AG08395 (cell line): ENCODE results near the gene HPSE2.
"Not testable (repeated sequence)": the region's sequence is repeated elsewhere in the genome, so short reads cannot be mapped to it uniquely, and the experiment has no call there.

Experiments
- DNase-seq: peaks from one replicate; pipeline ENCODE4 v3.0.0; 2012; ENCODE audit warnings: mixed read lengths, low spot score

HPSE2 gene

GRCh38 chr10:98919899-98920298 is 315.8 kb downstream of the HPSE2 start:
- DNase-seq, result no peak

DNA sequence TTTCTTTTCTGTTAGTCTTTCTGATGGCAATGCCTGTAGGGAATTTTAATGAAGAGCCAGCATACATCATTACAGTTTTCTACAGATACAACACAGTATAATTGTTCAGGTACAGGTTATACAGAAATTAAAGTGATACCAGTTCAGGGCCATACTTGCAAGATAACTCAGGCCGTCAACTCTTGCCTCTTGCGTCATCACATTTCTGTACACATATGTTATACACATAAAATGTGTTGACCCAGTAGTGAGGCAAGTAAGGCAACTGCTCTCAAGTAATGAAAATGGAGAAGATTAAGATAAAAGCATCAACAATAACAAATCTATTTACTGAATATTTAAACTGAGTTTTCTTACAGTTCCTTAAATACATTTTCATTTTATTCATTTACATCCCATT is 317.8 kb downstream of the HPSE2 start:
- DNase-seq, result no peak

- DNase-seq, result no peak
These were observed 319.0 kb downstream of the HPSE2 start for GRCh38 chr10:98916526-98917125.

DNA sequence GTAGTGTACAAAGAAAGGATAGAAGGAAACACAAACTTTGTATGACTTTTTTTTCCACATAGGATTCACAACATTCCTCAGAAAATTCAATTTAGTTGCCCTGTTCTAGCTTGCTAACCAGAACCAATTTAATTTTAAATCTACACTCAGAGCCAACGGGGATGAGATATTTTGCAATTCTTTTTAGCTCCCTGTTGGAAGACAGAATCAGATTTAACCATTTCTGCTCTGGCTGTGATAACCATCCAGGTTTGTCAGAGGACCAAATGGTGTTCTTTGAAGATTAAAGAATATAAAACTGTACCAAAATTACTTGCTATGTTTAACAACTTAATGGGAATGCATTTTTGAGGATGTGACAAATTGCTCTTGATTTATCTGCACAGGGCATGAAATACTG is 319.7 kb downstream of the HPSE2 start:
- DNase-seq, result no peak

GRCh38 chr10:98910546-98910945 is 325.1 kb downstream of the HPSE2 start:
- DNase-seq, result no peak

GRCh38 chr10:98910048-98910447 is 325.6 kb downstream of the HPSE2 start:
- DNase-seq, result no peak

GRCh38 chr10:98908868-98909267 is 326.8 kb downstream of the HPSE2 start:
- no peak for DNase-seq

DNA sequence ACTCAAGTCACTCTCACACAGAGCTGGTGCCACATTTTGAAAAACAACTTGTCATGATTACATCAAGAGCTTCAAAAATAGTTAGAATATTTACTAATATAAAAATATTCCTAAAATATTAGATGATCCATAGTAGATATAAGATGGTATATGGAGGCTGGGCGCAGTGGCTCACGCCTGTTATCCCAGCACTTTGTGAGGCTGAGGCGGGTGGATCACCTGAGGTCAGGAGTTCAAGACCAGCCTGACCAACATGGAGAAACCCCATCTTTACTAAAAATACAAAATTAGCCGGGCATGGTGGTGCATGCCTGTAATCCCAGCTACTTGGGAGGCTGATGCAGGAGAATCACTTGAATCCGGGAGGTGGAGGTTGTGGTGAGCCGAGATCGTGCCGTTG is 327.4 kb downstream of the HPSE2 start:
- DNase-seq, result not testable (repeated sequence)

DNA sequence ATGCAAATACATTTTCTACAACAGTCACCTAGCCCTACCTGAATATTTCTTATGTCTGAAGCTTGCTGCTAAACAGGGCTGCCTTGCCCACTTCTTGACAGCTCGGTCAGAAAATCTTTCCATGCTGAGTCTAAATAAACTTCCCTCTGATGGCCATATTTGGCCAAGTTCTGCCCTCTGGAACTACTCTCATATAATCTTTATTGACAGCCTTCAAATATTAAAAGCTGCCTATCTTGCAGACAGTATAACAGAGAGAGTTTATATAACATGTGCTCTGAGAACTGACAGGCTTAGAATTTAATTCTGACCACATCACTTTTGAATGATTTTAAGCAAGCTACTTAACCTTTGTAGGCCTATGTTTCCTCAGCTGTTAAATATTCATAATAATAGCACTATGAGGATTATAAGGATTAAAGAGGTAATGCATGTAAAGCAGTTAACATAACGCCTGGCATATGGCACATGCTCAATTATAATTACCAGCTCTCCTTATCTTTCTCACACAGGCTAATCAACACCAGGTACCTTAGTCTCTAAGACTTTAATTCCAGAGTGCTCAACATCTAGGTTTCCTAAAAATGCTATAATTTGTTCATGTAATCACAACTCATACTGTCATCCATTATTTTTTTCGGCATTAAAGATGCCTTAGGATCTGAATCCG is 334.1 kb downstream of the HPSE2 start:
- DNase-seq, result no peak

DNA sequence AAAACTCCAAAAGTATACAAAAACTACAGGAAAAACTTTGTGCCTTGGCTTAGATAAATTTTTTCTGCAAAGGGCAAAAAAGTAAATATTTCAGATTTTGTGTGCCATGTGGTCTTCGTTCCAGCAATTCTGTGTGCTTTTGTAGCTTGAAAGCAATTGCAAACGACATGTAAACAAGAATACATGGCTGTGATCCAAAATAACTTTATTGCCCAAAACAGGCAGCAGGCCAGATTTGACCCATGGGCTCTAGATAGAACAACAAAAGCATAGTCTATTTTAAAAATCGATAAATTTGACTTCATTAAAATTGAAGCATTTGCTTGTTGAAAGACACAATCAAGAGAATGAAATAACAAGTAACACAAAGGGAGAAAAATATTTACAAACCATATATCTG is 336.6 kb downstream of the HPSE2 start:
- DNase-seq, result no peak

DNA sequence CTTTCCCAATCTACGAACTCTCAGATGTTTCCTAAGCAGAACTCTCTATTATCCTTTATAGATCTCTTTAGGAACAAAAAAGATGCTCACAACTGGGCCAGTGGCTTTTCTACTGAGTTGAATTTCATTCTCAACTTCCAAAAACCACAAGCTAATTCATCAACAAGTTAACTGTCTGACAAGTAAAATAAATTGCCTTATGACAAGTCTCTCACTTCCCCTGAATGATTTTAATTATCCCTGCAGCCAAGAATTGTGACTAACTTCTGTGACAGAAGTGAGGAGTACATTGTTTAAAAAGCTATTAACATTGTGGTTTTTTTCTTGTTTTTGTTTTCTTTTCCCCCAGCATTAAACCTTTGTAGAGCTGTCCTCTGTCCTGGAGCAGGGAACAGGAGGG is 343.1 kb downstream of the HPSE2 start:
- DNase-seq, result no peak

GRCh38 chr10:98886686-98887085 is 349.0 kb downstream of the HPSE2 start:
- DNase-seq, result no peak

DNA sequence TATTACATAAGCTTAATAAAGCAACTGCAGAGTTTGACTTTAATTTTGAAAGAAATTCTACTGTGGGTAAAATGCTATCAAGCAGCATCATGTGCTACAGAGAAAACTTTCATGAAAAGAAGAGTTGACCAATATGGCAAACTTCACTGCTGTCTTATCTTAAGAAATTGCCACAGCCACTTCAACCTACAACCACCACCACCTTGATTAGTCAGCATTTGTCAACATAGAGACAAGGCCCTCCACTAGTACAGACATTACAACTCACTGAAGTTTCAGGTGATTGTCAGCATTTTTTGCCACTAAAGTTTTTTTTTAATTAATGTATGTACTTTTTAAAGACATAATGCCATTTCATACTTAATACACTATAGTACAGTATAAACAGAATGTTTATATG is 350.3 kb downstream of the HPSE2 start:
- DNase-seq, result no peak

GRCh38 chr10:98881789-98882188 is 353.9 kb downstream of the HPSE2 start:
- no peak for DNase-seq

GRCh38 chr10:98880971-98881370 is 354.7 kb downstream of the HPSE2 start:
- DNase-seq, result no peak

DNA sequence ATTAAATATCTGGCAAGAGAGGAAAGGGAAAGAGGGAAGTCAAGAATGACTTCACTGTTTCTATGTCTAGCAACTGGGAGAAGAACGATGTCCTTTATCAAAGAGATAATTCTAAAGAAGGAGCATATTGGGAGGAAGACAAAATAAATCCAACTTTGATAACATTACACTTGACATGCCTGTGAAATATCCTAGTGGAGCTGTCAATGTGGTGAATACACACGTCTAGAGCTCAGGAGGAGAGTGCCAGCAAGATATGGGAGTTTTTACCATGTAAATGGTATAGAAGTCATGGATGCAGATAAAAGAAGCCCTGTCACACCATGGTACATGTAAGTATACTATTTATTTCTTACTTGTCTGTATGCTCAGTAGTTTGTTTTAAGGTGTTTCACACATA is 356.7 kb downstream of the HPSE2 start:
- no peak for DNase-seq

- DNase-seq, result no peak
These were observed 357.2 kb downstream of the HPSE2 start for GRCh38 chr10:98878418-98878817.

- no peak for DNase-seq
These were observed 373.7 kb downstream of the HPSE2 start for GRCh38 chr10:98861962-98862361.

DNA sequence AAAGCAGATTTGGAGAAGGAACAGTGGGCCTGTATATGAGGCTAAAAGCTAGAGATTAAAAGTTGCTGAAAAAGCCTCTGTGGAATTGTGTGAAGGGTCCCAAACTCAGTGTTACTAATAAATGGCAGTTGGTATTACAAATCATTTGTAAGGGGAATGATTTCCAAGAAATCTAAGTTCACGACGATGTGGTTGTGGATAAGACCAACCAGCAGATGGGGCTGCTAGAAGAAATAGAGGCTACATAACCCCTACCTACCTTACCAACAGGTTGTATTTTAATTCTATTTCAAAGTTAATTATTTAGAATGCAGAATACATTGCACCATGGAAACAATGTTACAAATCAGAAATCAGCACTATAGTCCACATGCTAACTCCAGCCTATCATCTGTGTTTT is 377.1 kb downstream of the HPSE2 start:
- no peak for DNase-seq

DNA sequence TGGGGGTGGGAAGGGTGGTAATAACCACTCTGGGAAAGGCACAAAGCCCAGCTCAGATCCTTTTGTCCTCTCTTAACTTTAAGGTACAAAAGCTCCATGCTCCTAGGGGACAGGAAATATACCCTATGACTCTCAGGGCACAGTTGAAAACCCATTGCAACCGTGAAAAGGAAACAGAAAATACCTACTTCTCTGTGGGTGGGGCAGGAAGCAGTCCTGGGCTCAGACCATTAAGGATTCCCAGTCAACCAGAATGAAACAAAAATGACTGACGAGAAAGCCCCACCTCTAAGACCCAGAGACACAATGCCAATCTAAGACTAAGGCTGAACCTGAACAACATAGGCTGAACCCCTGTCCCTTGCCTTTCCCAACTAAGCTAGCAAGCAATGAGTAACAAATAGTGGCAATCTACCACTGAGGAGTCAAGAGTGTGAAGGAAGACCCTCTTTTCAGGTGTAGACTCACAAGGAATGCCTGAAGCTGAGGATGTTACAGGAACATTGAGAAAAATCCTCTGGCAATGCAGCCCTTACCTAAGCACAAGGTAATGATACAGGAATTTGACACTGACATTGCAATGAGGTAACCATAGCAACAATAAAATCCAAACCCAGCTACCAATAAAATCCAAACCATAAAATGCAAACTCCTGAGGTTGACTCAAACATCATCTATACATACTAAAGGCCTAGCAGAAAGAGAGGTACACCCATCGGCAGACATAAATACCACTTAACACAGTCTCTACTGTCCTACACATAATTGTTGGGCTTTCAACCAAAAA is 380.1 kb downstream of the HPSE2 start:
- DNase-seq, result no peak

DNA sequence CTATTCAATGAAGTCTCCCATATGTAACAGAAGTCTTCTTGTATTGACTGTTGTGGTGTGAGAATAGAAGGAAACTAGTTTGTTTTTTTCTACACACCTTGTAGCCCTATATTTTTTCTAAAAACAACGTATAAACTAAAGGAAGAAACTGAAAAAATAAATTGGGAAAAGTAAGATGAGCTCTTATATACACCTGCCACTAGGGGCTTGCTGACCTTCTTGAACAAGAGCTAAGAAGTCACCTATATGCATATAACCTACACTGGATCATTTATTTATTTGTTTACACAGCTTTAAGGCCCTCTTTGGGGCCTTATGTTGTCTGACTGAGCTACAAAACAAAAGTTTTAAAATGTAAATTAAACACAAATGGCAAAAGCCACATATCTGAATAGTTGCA is 383.0 kb downstream of the HPSE2 start:
- DNase-seq, result no peak

DNA sequence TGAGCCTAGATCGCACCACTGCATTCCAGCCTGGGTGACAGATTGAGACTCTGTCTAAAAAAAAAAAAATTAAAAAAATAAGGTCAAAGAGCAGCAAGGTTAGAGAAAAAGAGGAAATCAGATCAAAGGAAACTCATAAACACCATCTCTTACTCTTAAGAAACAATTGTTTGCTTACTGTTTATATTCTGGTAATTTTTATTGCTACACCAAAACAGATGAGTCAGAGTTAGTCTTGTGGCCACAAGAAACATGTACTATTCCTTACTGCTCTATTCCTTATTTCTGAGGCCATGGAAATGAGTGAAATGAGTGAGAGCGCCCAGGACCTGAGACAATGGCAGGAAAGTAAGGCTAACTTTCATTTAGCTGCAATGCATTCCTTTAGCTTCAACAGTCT is 387.3 kb downstream of the HPSE2 start:
- DNase-seq, result no peak

DNA sequence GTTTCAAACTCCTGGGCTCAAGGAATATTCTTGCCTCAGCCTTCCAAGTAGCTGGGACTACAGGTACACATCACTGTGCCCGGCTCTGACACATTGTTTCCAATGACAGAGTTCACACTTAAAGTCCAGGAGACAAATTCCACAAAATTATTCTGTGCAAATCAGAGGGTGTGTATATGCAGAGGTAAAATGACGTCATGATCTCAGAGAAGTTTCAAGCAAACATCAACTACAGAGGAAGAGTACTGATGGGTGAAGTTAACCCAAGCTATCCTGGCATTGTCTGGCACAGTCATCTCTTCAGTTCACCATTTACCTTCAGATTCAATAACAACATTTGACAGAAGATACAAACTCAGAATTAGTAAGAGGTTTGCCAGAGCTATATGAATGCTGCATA is 388.9 kb downstream of the HPSE2 start:
- no peak for DNase-seq
